H1 (cell line): ENCODE results near the gene CNBP.
"Not testable (repeated sequence)": the region's sequence is repeated elsewhere in the genome, so short reads cannot be mapped to it uniquely, and the experiment has no call there.

Experiments
- CHD2 ChIP-seq: IDR thresholded peaks from 2 replicates; pipeline ENCODE4 v1.6.1; 2012; ENCODE audit warnings: low read length, improper control_type of control experiment
- CTCF ChIP-seq, 3 experiments: IDR thresholded peaks; 1 replicate in 2 of 3; 2 replicates in 1 of 3; pipeline versions ENCODE4 v1.5.1 to v1.6.1; 2011; ENCODE audit warnings: low read length in 3 of 3, mild to moderate bottlenecking in 3 of 3, inconsistent platforms in 2 of 3, low read depth in 1 of 3, moderate library complexity in 1 of 3; ENCODE audit not compliant: insufficient read depth in 1 of 3; ENCODE audit errors: control extremely low read depth in 1 of 3
- EP300 ChIP-seq, 2 experiments: IDR thresholded peaks; 1 replicate in 1 of 2; 2 replicates in 1 of 2; pipeline ENCODE4 v1.6.1; 2011 to 2012; ENCODE audit warnings: low read depth in 2 of 2, low read length in 2 of 2, mild to moderate bottlenecking in 2 of 2, borderline replicate concordance in 1 of 2, inconsistent platforms in 1 of 2, moderate library complexity in 1 of 2
- EZH2 ChIP-seq: fragments of 200-600 bp; sonication (generic); IDR thresholded peaks from 2 replicates; pipeline ENCODE4 v1.7.1; 2012; ENCODE audit warnings: low read depth, mild to moderate bottlenecking, moderate library complexity, low read length, inconsistent platforms; ENCODE audit not compliant: severe bottlenecking
- KDM5A ChIP-seq: fragments of 200-600 bp; IDR thresholded peaks from 2 replicates; pipeline ENCODE4 v1.7.1; 2012; ENCODE audit warnings: mild to moderate bottlenecking, low read length, inconsistent platforms, mixed read lengths
- MAFK ChIP-seq: IDR thresholded peaks from 2 replicates; pipeline ENCODE4 v1.6.1; 2012; ENCODE audit warnings: low read depth, mild to moderate bottlenecking, improper control_type of control experiment, low read length

DNA sequence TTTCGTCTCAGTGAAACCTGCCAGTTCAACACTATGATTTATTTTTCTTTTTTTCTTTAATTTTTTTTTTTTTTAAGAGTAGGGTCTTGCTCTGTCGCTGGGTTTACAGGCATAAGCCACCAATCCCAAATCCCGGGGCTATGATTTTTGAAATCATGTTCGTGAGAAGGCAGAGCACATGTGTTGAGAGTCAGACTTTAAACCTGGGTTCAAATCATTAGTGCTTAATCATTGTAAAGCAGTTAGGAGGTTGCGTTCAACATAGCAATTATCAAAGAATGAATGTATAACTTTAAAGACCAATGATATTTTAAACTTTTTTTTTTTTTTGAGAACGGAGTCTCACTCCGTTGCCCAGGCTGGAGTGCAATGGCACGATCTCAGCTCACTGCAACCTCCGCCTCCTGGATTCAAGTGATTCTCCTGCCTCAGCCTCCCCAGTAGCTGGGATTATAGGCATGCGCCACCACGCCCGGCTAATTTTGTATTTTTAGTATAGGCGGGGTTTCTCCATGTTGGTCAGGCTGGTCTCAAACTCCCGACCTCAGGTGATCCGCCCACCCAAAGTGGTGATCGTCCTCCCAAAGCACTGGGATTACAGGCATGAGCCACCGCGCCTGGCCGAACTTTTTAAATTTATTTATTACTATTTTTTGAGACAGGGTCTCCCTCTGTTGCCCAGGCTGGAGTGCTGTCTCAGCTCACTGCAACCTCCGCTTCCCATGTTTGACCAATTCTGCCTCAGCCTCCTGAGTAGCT lies 1.3 kb upstream of the CNBP start:
- not testable (repeated sequence) for TF ChIP-seq CHD2; EP300 (IDR thresholded peaks at IDR 0.05; ENCODE audit: borderline replicate concordance in 1 of 2, low read depth in 2 of 2, low read length in 2 of 2); CTCF (IDR thresholded peaks at IDR 0.05; ENCODE audit: control extremely low read depth in 1 of 3, insufficient read depth in 1 of 3, low read depth in 1 of 3, low read length in 3 of 3); MAFK; EZH2; KDM5A
